IPS DF 19.7 (cell line): ENCODE measurements around the gene SRPK1.
"Not testable (repeated sequence)": the region's sequence is repeated elsewhere in the genome, so short reads cannot be mapped to it uniquely, and the experiment has no call there.

ENCODE experiments used
- DNase-seq: peaks from one replicate; pipeline ENCODE4 v3.0.0-alpha.2; 2013; ENCODE audit warnings: low read depth, low spot score

SRPK1 gene

GRCh38 chr6:35931873-35932272 is 11.0 kb upstream of the SRPK1 start:
- not testable (repeated sequence) for DNase-seq

- no peak for DNase-seq
Observed at GRCh38 chr6:35931120-35931561, 10.2 kb upstream of the SRPK1 start.

DNA sequence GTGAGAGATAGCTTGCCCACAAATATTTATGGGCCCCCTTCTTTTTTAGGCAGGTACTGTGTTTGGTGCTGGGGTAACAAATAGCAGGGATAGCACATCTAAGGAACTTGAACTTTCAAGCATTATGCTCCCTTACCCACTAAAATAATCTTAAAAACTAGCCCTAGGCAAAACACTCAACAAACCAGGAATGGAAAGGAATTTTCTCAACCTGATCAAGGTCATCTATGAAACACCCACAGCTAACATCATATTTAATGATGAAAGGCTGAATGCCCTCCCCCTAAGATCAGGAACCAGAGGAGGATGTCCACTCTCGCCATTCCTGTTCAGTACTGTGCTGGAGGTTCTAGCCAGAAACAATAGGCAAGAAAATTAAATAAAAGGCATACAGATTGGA is 8.7 kb upstream of the SRPK1 start:
- no peak for DNase-seq

GRCh38 chr6:35926509-35927215 is 5.8 kb upstream of the SRPK1 start:
- DNase-seq, result no peak

- no peak for DNase-seq
Observed at GRCh38 chr6:35925961-35926360, 5.1 kb upstream of the SRPK1 start.

GRCh38 chr6:35924146-35924545 is 3.2 kb upstream of the SRPK1 start:
- DNase-seq, result no peak

GRCh38 chr6:35922139-35922554 is 1.2 kb upstream of the SRPK1 start:
- no peak for DNase-seq

GRCh38 chr6:35919827-35920751 is 809 bp downstream of the SRPK1 start:
- no peak for DNase-seq

GRCh38 chr6:35919085-35919826 is 1.6 kb downstream of the SRPK1 start:
- DNase-seq, result no peak

GRCh38 chr6:35916893-35917292 is 4.0 kb downstream of the SRPK1 start:
- DNase-seq, result not testable (repeated sequence)

GRCh38 chr6:35916056-35916455 is 4.8 kb downstream of the SRPK1 start:
- no peak for DNase-seq

GRCh38 chr6:35914536-35914935 is 6.4 kb downstream of the SRPK1 start:
- DNase-seq, result no peak

GRCh38 chr6:35911871-35912653 is 8.8 kb downstream of the SRPK1 start:
- DNase-seq, result no peak

- DNase-seq, result not testable (repeated sequence)
Observed at GRCh38 chr6:35909571-35909970, 11.3 kb downstream of the SRPK1 start.

DNA sequence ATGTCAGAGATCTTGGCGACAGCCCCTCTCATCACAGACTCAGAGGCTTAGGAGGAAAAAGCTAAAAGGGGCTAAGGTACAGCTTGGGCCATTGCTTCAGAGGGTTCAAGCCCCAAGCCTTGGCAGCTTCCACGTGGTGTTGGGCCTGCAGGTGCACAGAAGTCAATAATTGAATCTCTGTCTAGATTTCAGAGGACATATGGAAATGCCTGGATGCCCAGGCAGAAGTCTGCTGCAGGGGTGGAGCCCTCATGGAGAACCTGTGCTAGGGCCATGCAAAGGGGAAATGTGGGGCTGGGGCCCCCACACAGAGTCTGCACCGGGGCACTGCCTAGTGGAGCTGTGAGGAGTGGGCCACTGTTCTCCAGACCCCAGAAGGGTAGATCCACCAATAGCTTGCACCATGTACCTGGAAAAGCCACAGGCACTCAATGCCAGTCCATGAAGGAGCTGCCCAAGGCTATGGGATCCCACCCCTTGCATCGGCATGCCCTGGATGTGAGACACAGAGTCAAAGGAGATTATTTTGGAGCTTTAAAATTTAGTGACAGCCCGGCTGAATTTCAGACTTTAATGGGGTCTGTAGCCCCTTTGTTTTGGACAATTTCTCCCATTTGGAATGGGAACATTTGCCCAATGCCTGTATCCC is 12.0 kb downstream of the SRPK1 start:
- DNase-seq, result not testable (repeated sequence)

DNA sequence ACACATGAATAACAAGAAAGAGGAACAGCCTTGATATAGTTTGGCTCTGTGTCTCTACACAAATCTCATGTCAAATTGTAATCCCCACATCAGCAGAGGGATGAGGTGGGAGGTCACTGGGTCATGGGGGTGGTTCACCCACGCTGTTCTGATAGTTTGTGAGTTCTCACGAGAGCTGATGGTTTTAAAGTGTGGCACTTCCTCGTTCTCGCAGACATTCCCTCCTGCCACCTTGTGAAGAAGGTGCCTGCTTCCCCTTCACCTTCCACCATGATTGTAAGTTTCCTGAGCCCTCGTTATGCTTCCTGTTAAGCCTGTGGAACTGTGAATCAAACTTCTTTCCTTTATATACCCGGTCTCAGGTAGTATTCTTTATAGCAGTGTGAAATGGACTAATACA is 13.1 kb downstream of the SRPK1 start:
- DNase-seq, result no peak

GRCh38 chr6:35906499-35906846 is 14.4 kb downstream of the SRPK1 start:
- DNase-seq, result no peak

DNA sequence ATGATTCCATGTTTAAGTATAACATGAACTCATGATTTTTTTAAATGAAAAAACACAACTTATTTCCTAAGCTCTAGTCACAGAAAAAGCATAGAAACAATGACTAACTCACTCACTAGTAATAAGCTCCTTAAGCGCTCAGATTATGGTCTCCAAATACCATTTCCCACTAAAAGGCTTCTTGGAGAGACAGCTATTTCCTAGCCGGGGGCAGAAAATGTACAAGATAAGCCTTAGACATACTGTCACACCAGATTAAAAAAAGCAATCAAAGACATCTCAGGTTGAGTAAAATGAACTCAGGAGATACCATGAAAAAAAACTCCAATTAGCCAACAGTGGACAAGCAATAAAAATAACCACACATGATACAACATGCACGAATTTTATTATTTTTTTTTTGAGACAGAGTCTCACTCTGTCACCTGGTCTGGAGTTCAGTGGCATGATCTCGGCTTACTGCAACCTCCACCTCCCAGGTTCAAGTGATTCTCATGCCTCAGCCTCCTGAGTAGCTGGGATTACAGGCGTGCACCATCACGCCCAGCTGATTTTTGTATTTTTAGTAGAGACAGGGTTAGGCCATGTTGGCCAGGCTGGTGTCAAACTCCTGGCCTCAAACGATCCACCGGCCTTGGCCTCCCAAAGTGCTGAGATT is 14.9 kb downstream of the SRPK1 start:
- no peak for DNase-seq

DNA sequence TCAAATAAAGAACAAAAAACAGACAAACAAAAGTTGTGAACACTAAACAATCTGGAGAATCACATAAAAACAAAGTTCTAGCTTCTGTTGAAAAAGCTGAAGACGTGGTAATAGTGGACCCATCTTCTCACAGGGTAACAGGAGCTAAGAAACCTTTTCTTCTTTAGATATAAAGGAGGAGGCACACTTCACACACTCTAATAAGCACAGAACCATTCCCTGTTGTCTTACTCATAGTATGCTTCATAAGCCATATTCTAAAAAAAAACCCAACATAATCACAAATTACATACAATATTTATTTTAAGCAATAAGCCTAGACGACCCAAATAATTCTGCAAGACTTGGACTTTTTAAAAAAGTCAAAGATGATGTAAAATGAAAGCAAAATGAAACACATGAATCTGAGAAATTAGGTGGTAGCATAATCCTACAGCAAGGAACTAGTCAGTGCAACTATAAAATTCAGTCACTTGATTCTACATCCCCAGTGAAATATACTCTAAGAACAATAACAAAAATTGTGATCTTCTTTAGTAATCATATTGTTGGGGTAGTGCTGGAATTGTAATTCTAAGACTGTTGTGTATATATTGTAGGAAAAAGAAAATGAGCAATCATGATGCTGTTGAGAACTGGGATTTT is 15.6 kb downstream of the SRPK1 start:
- DNase-seq, result no peak

DNA sequence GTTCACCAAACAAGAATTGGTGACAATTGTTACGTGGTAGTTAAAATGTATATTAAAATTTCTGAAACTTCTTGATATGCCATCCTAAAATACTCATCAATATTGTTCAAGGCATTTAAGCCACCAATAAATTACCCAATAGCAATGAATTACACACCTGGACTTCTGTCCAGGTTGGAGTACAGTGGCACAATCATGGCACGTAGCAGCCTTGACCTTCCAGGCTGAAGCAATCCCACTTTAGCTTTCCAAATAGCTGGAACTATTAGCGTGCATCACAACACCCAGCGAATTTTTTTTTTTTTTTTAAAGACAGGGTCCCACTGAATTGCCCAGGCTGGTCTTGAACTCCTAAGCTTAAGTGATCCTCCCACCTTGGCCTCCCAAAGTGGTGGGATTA is 17.2 kb downstream of the SRPK1 start:
- DNase-seq, result no peak
